RPMI8226 (cell line): ENCODE results near the gene RPL35A.
"Not testable (repeated sequence)": the region's sequence is repeated elsewhere in the genome, so short reads cannot be mapped to it uniquely, and the experiment has no call there.

Source experiments
- DNase-seq: peaks from one replicate; pipeline ENCODE4 v3.0.0-alpha.2; 2015

The RPL35A gene

DNA sequence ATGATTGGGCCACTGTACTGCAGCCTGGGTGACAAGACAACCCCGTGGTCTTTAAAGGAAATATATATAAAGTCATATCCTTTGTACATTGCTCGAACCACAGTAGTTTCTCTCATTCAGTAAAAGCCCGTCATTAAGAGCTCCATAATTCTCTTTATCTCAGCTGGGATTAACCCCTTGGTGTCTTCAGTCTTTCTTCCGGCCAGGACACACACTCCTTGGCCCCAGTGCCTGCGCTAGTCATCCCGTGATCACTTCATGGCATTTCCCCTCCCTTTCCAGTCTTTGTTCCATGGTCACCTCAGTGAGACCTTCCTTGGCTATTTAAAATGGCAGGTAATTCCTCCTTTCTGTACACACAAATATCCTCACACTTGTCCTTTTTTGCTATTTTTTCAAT is 3.3 kb downstream of the RPL35A start:
- no peak for DNase-seq

GRCh38 chr3:197953881-197954280 is 3.9 kb downstream of the RPL35A start:
- DNase-seq = no peak

DNA sequence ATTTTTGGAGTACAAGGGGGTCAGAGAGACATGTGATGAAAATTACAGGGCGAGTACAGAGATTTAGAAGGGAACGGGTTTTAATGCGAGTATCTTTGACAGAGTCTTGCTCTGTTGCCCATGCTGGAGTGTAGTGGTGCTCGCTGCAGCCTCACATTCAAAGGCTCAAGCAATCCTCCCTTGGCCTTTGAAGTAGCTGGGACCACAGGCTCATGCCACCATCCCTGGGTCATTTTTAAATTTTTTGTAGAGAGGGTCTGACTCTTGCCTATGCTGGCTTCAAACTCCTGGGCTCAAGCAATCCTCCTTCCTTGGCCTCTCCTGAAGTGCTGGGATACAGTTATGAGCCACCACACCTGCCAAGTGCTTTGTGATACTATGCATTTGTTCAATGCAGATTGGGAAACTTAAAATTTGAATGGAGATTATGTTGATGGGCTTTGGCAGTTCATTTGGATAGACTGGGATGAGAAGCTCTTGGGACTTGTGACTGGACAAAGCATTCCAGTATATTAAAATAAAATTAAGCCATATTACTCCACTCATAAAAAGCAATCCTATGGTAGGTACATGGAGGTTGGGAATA is 6.0 kb downstream of the RPL35A start:
- no peak for DNase-seq

GRCh38 chr3:197956626-197956988 is 6.6 kb downstream of the RPL35A start:
- no peak for DNase-seq

GRCh38 chr3:197957790-197958133 is 7.8 kb downstream of the RPL35A start:
- DNase-seq = no peak

DNA sequence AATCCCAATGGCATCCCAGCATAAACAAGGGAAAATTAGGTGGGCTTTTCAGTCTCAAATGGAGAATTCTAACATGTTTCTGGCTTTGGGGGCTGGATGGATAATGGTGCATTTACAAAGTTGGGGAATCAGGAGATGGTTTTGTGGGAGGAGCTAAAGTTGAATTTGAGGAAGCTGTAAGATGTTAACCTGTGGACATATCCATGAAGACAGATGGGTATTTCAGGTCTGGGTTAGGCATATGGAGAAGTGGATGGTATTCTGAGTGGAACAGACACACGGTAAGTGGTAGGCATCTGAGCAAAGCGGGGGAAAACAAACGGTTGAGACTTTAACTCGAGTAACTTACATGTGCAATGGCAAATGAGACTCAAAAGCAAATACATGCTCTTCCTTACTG is 8.4 kb downstream of the RPL35A start:
- DNase-seq = no peak

GRCh38 chr3:197958848-197959247 is 8.9 kb downstream of the RPL35A start:
- DNase-seq = not testable (repeated sequence)

- no peak for DNase-seq
Observed at GRCh38 chr3:197959500-197959890, 9.5 kb downstream of the RPL35A start.

- DNase-seq = peak; percentile 98
Observed at GRCh38 chr3:197959891-197960693, 10.1 kb downstream of the RPL35A start, which contains the start of gene LMLN. LMLN (plus strand) TSS chr3:197960217; CDS start chr3:197960246, 29 bp downstream.

GRCh38 chr3:197960694-197961581 is 10.9 kb downstream of the RPL35A start:
- DNase-seq = no peak

DNA sequence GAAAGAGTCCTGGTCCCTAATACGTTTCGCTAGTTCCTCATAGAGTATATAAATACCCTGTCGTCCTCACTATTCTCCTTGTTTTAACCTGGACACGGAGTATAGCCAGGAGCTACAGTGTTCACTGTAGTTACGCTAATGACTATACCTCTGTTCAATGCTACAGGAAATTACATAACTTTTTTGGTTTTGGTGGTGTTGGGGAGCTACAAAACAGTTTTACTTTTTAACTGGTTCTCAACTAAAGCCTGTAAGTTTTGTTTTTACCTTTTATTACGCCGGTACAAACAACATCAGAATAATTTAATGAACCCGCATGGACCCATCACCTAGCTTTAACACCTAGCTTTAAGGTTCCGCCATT is 11.6 kb downstream of the RPL35A start:
- DNase-seq = no peak

DNA sequence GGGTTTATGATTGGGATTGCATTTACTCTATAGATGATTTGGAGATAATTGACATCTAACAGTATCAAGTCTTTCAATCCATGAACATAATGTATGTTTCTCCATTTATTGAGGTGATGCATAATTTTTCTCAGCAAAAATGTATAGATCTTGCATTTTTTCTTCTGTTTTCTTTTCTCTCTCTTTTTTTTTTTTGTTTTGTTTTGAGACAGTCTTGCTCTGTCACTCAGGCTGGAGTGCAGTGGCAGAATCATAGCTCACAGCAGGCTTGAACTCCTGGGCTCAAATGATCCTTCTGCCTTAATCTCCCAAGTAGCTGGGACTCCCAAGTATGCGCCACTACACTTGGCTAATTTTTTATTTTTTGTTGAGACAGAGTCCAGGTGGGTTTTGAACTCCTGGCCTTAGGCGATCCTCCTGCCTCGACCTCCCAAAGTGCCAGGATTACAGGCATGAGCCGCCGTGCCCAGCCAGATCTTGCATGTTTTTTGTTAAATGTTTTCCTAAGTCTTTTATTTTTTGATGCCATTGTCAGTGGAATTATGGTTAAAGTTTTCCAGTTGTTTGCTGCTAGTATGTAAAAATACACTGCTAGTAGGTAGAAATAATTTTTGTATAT is 13.1 kb downstream of the RPL35A start:
- no peak for DNase-seq

DNA sequence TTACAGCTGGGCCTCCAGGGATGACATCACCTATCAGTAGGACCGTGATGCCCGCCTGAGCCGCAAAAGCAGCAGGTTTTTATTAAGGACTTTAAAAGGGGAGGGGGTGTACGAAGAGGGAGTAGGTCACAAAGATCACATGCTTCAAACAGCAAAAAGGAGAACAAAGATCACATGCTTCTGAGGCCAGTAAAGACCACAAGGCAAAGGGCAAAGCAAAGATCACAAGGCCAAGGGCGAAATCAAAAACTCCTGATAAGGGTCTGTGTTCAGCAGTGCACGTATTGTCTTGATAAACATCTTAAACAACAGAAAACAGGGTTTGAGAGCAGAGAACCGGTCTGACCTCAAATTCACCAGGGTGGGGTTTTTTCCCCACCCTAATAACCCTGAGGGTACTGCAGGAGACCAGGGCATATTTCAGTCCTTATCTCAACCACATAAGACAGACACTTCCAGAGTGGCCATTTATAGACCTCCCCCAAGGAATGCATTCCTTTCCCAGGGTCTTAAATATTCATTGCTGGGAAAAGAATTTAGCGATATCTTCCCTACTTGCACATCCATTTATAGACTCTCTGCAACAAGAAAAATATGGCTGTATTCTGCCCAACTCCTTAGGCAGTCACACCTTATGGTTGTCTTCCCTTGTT is 17.5 kb downstream of the RPL35A start:
- not testable (repeated sequence) for DNase-seq

- DNase-seq = no peak
Observed at GRCh38 chr3:197970588-197970987, 20.6 kb downstream of the RPL35A start.

GRCh38 chr3:197974016-197974415 is 24.0 kb downstream of the RPL35A start:
- no peak for DNase-seq

DNA sequence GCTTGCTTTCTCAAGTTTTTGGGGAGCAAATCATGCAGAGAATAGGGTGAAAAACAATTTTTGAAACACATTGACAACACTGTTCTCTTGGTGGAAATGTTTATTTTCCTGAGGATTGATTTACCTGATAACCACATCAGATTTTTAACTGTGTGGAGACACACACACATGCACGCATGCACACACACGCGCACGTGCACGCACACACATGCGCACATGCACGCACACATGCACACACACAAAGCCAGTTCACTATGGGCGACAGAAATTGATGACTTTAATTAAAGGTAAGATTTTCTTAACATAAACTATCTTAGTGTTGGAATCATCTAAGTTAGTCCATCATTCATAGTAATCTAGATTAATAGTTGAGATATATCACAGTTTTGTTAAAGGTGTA is 25.3 kb downstream of the RPL35A start:
- DNase-seq = no peak

GRCh38 chr3:197983076-197983475 is 33.1 kb downstream of the RPL35A start:
- no peak for DNase-seq

- no peak for DNase-seq
Observed at GRCh38 chr3:197989651-197990050, 39.7 kb downstream of the RPL35A start.

- DNase-seq = no peak
Observed at GRCh38 chr3:197994736-197995135, 44.7 kb downstream of the RPL35A start.

- DNase-seq = no peak
Observed at GRCh38 chr3:197996855-197997254, 46.9 kb downstream of the RPL35A start.

GRCh38 chr3:197997936-197998335 is 47.9 kb downstream of the RPL35A start:
- DNase-seq = no peak
